Activated T-helper 17 cell treated with anti-CD3 and anti-CD28 coated beads, Interleukin-2, amount 50 U/mL, for 72 hours (primary cell): ENCODE data around the gene BZW1. TPM values are rescaled to one million over a fixed set of nuclear protein-coding genes. Genes with fewer than 3 reads are reported as not detected.
"Not testable (repeated sequence)": the region's sequence is repeated elsewhere in the genome, so short reads cannot be mapped to it uniquely, and the experiment has no call there.

Experiments
- ATAC-seq: fragments of 150-1000 bp; cut with Tn5 transposase; replicated peaks from 2 replicates; pipeline ENCODE4 v1.10.0; 2021; ENCODE audit warnings: mild to moderate bottlenecking, moderate library complexity
- H3K27ac Mint-ChIP-seq: one replicate; pipeline ENCODE4 v1.8.0; 2022; ENCODE audit warnings: mixed read lengths
- H3K27me3 Mint-ChIP-seq: one replicate; pipeline ENCODE4 v1.8.0; 2022; ENCODE audit warnings: mixed read lengths
- H3K36me3 Mint-ChIP-seq: one replicate; pipeline ENCODE4 v1.8.0; 2022; ENCODE audit warnings: low read depth, mild to moderate bottlenecking, mixed read lengths
- H3K4me1 Mint-ChIP-seq: one replicate; pipeline ENCODE4 v1.8.0; 2022; ENCODE audit warnings: mixed read lengths
- H3K4me3 Mint-ChIP-seq: one replicate; pipeline ENCODE4 v1.8.0; 2022; ENCODE audit warnings: mild to moderate bottlenecking, mixed read lengths
- H3K9me3 Mint-ChIP-seq: one replicate; pipeline ENCODE4 v1.8.0; 2022; ENCODE audit warnings: mixed read lengths
- total RNA-seq, 2 donors: library from RNA; stranded (reverse); gene quantifications; one replicate each; pipeline ENCODE4 v1.2.3, GENCODE V29; 2022

BZW1 gene
- total RNA-seq, 2 donors from 2014 or later: 365 to 482 TPM

GRCh38 chr2:200809506-200810251 lies 2.0 kb upstream of the BZW1 start:
- H3K4me3 Mint-ChIP-seq: peak overlapping the region; percentile 99
- ATAC-seq: no peak

GRCh38 chr2:200810252-200810997 lies 1.3 kb upstream of the BZW1 start:
- no peaks in the 10 kb centered on the region for H3K27me3 Mint-ChIP-seq
- peak overlapping the region; percentile 99 for H3K4me3 Mint-ChIP-seq
- peak overlapping the region; percentile 99 for H3K27ac Mint-ChIP-seq
- peaks cover 32% of the 10 kb centered on the region for H3K4me1 Mint-ChIP-seq
- peaks cover 50% of the 10 kb centered on the region for H3K36me3 Mint-ChIP-seq
- no peaks in the 10 kb centered on the region for H3K9me3 Mint-ChIP-seq
- no peak for ATAC-seq

More at GRCh38 chr2:200809506-200810251, 2.0 kb upstream of the BZW1 start:
- Mint-ChIP-seq H3K27me3 (no peaks in the 10 kb centered on the region), H3K36me3 (peaks cover 43% of the 10 kb centered on the region), H3K9me3 (no peaks in the 10 kb centered on the region), H3K27ac (peak overlapping the region; percentile 99), H3K4me1 (peaks cover 24% of the 10 kb centered on the region)

GRCh38 chr2:200810998-200811332 lies 745 bp upstream of the BZW1 start:
- no peaks in the 10 kb centered on the region for H3K9me3 Mint-ChIP-seq
- peak overlapping the region; percentile 99 for H3K4me3 Mint-ChIP-seq
- peaks cover 56% of the 10 kb centered on the region for H3K36me3 Mint-ChIP-seq
- peaks cover 35% of the 10 kb centered on the region for H3K4me1 Mint-ChIP-seq
- peak overlapping the region; percentile 99 for H3K27ac Mint-ChIP-seq
- no peaks in the 10 kb centered on the region for H3K27me3 Mint-ChIP-seq
- ATAC-seq: no peak

- no peaks in the 10 kb centered on the region for H3K27me3 Mint-ChIP-seq
- peak overlapping the region; percentile 99 for H3K4me3 Mint-ChIP-seq
- H3K36me3 Mint-ChIP-seq: peaks cover 70% of the 10 kb centered on the region
- peaks cover 42% of the 10 kb centered on the region for H3K4me1 Mint-ChIP-seq
- no peaks in the 10 kb centered on the region for H3K9me3 Mint-ChIP-seq
- peak overlapping the region; percentile 99 for H3K27ac Mint-ChIP-seq
- peak; percentile 31 for ATAC-seq
Observed at GRCh38 chr2:200812122-200813022, 662 bp downstream of the BZW1 start.

- Mint-ChIP-seq H3K4me1 (peaks cover 50% of the 10 kb centered on the region), H3K36me3 (peaks cover 90% of the 10 kb centered on the region), H3K9me3 (no peaks in the 10 kb centered on the region), H3K27ac (peak overlapping the region; percentile 97), H3K27me3 (no peaks in the 10 kb centered on the region), H3K4me3 (peak overlapping the region; percentile 99)
- ATAC-seq: peak; percentile 62
Observed at GRCh38 chr2:200814276-200814815, 2.6 kb downstream of the BZW1 start.

- H3K36me3 Mint-ChIP-seq: peaks cover 95% of the 10 kb centered on the region
- no peaks in the 10 kb centered on the region for H3K9me3 Mint-ChIP-seq
- H3K27me3 Mint-ChIP-seq: no peaks in the 10 kb centered on the region
- peak overlapping the region; percentile 97 for H3K27ac Mint-ChIP-seq
- H3K4me3 Mint-ChIP-seq: peak overlapping the region; percentile 99
- no peak for ATAC-seq
- H3K4me1 Mint-ChIP-seq: peaks cover 44% of the 10 kb centered on the region
Observed at GRCh38 chr2:200814917-200815316, 3.2 kb downstream of the BZW1 start.

- H3K4me3 Mint-ChIP-seq, ATAC-seq, H3K27me3 Mint-ChIP-seq, H3K9me3 Mint-ChIP-seq: not testable (repeated sequence)
- peak overlapping the region; percentile 26 for H3K27ac Mint-ChIP-seq
- peaks cover 41% of the 10 kb centered on the region for H3K4me1 Mint-ChIP-seq
- peaks cover 87% of the 10 kb centered on the region for H3K36me3 Mint-ChIP-seq
Observed at GRCh38 chr2:200818732-200819131, 7.0 kb downstream of the BZW1 start.

GRCh38 chr2:200820573-200821234 lies 9.0 kb downstream of the BZW1 start:
- H3K9me3 Mint-ChIP-seq: no peaks in the 10 kb centered on the region
- peaks cover 22% of the 10 kb centered on the region for H3K4me1 Mint-ChIP-seq
- ATAC-seq: no peak
- H3K4me3 Mint-ChIP-seq: no peak overlapping the region
- peak overlapping the region; percentile 61 for H3K27ac Mint-ChIP-seq
- peaks cover 83% of the 10 kb centered on the region for H3K36me3 Mint-ChIP-seq
- H3K27me3 Mint-ChIP-seq: no peaks in the 10 kb centered on the region

- Mint-ChIP-seq H3K27me3 (no peaks in the 10 kb centered on the region), H3K9me3 (no peaks in the 10 kb centered on the region), H3K36me3 (peaks cover 81% of the 10 kb centered on the region), H3K4me3 (no peak overlapping the region), H3K4me1 (peaks cover 18% of the 10 kb centered on the region), H3K27ac (no peak overlapping the region)
- ATAC-seq: no peak
Observed at GRCh38 chr2:200821686-200822245, 10.1 kb downstream of the BZW1 start.

- Mint-ChIP-seq H3K27ac (no peak overlapping the region), H3K4me3 (no peak overlapping the region), H3K9me3 (no peaks in the 10 kb centered on the region), H3K36me3 (peaks cover 37% of the 10 kb centered on the region), H3K4me1 (no peaks in the 10 kb centered on the region), H3K27me3 (no peaks in the 10 kb centered on the region)
- no peak for ATAC-seq
Observed at GRCh38 chr2:200828104-200828503, 16.4 kb downstream of the BZW1 start.

GRCh38 chr2:200828572-200829257 lies 17.0 kb downstream of the BZW1 start:
- Mint-ChIP-seq H3K27ac (no peak overlapping the region), H3K36me3 (peaks cover 36% of the 10 kb centered on the region), H3K4me1 (no peaks in the 10 kb centered on the region), H3K27me3 (no peaks in the 10 kb centered on the region), H3K4me3 (no peak overlapping the region), H3K9me3 (no peaks in the 10 kb centered on the region)
- ATAC-seq: no peak

- H3K27ac Mint-ChIP-seq: no peak overlapping the region
Observed at GRCh38 chr2:200829258-200829655, 17.5 kb downstream of the BZW1 start.

GRCh38 chr2:200834701-200835100 lies 23.0 kb downstream of the BZW1 start:
- no peak overlapping the region for H3K27ac Mint-ChIP-seq

More at GRCh38 chr2:200829258-200829655, 17.5 kb downstream of the BZW1 start:
- peak; percentile 18 for ATAC-seq
- no peaks in the 10 kb centered on the region for H3K9me3 Mint-ChIP-seq
- H3K4me1 Mint-ChIP-seq: no peaks in the 10 kb centered on the region
- H3K4me3 Mint-ChIP-seq: no peak overlapping the region
- H3K27me3 Mint-ChIP-seq: no peaks in the 10 kb centered on the region
- peaks cover 32% of the 10 kb centered on the region for H3K36me3 Mint-ChIP-seq

More at GRCh38 chr2:200834701-200835100, 23.0 kb downstream of the BZW1 start:
- Mint-ChIP-seq H3K36me3 (no peaks in the 10 kb centered on the region), H3K4me1 (no peaks in the 10 kb centered on the region), H3K4me3 (no peak overlapping the region), H3K9me3 (peaks cover 4% of the 10 kb centered on the region), H3K27me3 (no peaks in the 10 kb centered on the region)
- ATAC-seq: no peak
